GM13976 (cell line): Measurements from ENCODE around the gene EHD4.
A peak's percentile ranks its signal among the peaks of the same experiment; 100 is the strongest.

Source experiments
- DNase-seq: peaks from one replicate; pipeline ENCODE4 v3.0.0; 2012; ENCODE audit warnings: low spot score
- in situ Hi-C: fragments of 300-500 bp; cut with MboI; formaldehyde crosslinking; loops from one replicate; pipeline ENCODE4 v1.12.0; 2022; ENCODE audit warnings: low sequenced_read_pairs, mixed read lengths, inconsistent platforms; ENCODE audit not compliant: unreplicated experiment
- TF ChIP-seq, protein P1 (sequence below): IDR thresholded peaks from 2 replicates; pipeline ENCODE4 v1.5.1; 2012; ENCODE audit warnings: borderline replicate concordance, mild to moderate bottlenecking; ENCODE audit not compliant: insufficient read depth; ENCODE audit errors: extremely low read depth, missing control alignments, control extremely low read depth

The EHD4 gene

DNA sequence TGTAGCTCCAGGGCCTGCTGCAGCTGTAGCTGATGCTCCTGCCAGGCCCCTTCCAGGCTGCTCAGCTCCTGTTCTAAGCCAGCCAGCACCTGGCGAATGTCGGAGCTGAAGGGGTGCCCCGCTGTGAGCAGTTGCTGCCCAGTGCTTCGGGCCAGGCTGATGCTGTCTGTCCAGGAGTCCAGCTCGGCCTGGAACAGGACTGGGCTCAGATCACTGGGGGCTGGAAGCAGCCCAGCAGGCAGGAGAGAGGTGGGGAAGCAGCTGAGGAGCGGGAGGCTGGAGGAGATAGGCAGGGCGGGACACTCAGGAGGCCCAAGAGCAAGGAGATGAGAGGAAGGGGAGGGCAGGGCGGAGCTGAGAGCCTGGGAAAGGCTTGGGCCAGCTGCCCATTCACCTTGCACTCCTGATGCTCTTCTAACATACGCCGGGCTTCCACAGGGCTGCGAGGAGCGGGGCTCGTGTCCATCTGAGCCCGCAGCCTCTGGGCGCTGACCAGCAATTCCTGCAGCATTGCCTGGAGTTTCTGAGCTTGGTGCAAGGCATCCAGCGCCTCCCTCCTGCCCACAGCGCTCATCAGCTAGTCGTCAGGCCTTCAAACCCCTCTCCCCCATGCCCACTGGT lies 110.5 kb downstream of the EHD4 start:
- DNase-seq = no peak
- in situ Hi-C loops = no loop called here
- TF ChIP-seq, protein P1, sequence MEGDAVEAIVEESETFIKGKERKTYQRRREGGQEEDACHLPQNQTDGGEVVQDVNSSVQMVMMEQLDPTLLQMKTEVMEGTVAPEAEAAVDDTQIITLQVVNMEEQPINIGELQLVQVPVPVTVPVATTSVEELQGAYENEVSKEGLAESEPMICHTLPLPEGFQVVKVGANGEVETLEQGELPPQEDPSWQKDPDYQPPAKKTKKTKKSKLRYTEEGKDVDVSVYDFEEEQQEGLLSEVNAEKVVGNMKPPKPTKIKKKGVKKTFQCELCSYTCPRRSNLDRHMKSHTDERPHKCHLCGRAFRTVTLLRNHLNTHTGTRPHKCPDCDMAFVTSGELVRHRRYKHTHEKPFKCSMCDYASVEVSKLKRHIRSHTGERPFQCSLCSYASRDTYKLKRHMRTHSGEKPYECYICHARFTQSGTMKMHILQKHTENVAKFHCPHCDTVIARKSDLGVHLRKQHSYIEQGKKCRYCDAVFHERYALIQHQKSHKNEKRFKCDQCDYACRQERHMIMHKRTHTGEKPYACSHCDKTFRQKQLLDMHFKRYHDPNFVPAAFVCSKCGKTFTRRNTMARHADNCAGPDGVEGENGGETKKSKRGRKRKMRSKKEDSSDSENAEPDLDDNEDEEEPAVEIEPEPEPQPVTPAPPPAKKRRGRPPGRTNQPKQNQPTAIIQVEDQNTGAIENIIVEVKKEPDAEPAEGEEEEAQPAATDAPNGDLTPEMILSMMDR = no peak

DNA sequence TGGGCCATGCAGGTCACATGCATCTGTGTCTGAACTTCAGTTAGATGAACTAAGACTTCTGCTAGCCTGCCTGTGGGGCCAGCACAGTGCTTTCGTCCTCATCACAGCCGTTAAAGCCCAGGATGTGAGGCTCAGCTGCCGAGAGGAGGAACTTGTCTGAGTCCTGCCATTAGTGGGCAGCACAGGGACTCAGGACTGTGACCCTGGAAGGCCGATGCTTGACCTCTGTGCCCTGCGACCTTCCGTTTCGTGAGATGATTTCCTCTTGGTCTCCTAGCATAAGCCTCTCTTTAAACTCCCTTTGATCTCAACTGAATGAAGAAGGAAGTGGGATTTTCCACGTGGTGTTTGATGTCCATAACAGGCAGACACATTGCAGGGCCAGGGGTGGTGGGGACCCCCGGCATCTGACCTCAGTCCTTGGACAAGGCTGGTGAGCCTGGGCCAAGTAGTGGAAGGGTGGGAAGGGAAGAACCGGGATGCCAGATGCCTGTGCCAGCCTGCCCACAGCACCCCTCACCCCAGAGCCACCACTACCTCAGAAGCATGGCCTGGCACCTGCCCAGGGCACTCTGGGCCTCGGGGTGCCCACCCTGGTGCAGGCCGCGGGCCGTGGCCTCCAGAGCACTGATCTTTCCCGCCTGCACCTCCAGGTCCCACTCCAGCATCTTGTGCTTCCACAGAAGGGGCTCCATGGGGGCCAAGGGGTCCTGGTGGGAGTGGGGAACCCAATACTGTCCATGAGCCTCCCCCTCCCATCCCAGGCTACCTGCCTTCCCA lies 112.1 kb downstream of the EHD4 start:
- in situ Hi-C loops = no loop called here
- DNase-seq = no peak
- TF ChIP-seq, protein P1 = peak; percentile 26

- in situ Hi-C loops = no loop called here
- DNase-seq = no peak
- TF ChIP-seq, protein P1 = no peak
Observed at GRCh38 chr15:41858756-41859155, 113.6 kb downstream of the EHD4 start.

- TF ChIP-seq, protein P1 = no peak
- DNase-seq = no peak
- in situ Hi-C loops = no loop called here
Observed at GRCh38 chr15:41857316-41857715, 115.0 kb downstream of the EHD4 start.

DNA sequence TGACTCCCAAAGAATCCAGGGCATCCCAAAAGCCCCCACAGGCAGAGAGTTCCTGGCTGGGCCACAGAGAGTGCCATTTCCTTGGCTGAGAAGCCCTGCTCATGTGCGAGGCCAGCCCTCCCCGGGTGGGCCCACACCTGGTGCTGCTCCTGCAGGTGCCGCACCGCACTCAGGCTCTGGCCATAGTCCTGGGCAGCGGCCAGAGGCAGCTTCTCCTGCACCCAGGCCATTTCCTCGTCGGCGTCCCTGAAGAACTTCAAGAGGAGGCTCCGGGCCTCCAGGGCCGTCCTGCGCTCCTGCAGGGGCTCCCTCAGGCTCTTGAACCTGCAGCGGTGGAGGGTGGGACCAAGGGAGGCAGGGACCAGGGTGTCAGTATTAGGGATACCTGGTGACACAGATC lies 115.6 kb downstream of the EHD4 start:
- no peak for DNase-seq
- in situ Hi-C loops = no loop called here
- TF ChIP-seq, protein P1 = no peak

DNA sequence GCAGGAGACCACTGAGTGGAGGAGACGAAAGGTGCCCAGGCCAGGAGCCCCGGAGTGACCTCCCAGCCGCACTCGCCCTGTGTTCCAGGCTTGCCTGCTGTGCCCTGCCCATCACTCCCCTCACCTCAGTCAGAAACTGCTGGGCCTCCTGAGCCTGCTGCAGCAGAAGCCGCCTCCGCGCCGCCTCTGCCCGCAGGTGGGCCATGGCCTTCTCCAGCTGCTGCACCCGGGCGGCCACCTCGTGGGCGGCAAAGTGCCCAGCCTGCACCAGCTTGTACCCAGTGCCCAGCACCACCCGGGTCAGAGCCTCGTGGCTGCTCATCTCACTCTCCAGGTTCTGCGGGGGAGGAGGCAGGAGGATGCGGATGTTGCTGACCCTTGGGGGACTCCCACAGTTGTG lies 116.1 kb downstream of the EHD4 start:
- in situ Hi-C loops = no loop called here
- DNase-seq = no peak

More for the DNA sequence above, 116.1 kb downstream of the EHD4 start:
- TF ChIP-seq, protein P1 = no peak
